H1 (cell line): ENCODE measurements around the gene WFDC5. TPM values are rescaled to one million over a fixed set of nuclear protein-coding genes. Genes with fewer than 3 reads are reported as not detected.

Source experiments
- CTCF ChIA-PET: fragments of 300-600 bp; sonication (Branson Sonifier 250); formaldehyde crosslinking; loops from one replicate; lab custom pipeline; 2021; ENCODE audit not compliant: partially characterized antibody; lab: Charles Lee
- POLR2A ChIA-PET: fragments of 300-600 bp; sonication (Branson Sonifier 250); formaldehyde crosslinking; loops from one replicate; lab custom pipeline; 2021; ENCODE audit warnings: inconsistent platforms; ENCODE audit not compliant: partially characterized antibody; lab: Charles Lee
- DNase-seq, 2 experiments: peaks; one replicate each; pipeline versions ENCODE4 v3.0.0 to v3.0.0-alpha.2; 2010 to 2022; ENCODE audit warnings: low spot score in 2 of 2, low read depth in 1 of 2, mixed read lengths in 1 of 2
- FAIRE-seq: peaks from 2 replicates; lab custom pipeline; 2011; peaks lifted over from hg19 to GRCh38; lab: Jason Lieb, UNC
- H2AFZ ChIP-seq: 2 replicates; pipeline ENCODE4 v1.8.1; 2012; ENCODE audit warnings: low read length, inconsistent platforms
- H2AK5ac ChIP-seq: 2 replicates; pipeline ENCODE4 v1.6.1; 2013; ENCODE audit warnings: low read depth, low read length
- H2BK120ac ChIP-seq: replicated peaks from 2 replicates; pipeline ENCODE3; 2013; ENCODE audit warnings: low read depth, low read length, inconsistent platforms
- H2BK12ac ChIP-seq: 2 replicates; pipeline ENCODE4 v1.6.1; 2013; ENCODE audit warnings: low read depth, low read length
- H2BK15ac ChIP-seq: 2 replicates; pipeline ENCODE4 v1.6.1; 2013; ENCODE audit warnings: low read length
- H2BK20ac ChIP-seq: 2 replicates; pipeline ENCODE4 v1.6.1; 2013; ENCODE audit warnings: low read length
- H2BK5ac ChIP-seq: 2 replicates; pipeline ENCODE4 v1.6.1; 2013; ENCODE audit warnings: low read depth, low read length
- H3K14ac ChIP-seq: 2 replicates; pipeline ENCODE4 v1.6.1; 2013; ENCODE audit warnings: inconsistent platforms; ENCODE audit not compliant: insufficient read length
- H3K18ac ChIP-seq: 2 replicates; pipeline ENCODE4 v1.6.1; 2013; ENCODE audit warnings: low read length; ENCODE audit errors: extremely low read depth
- H3K23ac ChIP-seq: 2 replicates; pipeline ENCODE4 v1.6.1; 2013; ENCODE audit warnings: inconsistent platforms; ENCODE audit not compliant: insufficient read length
- H3K23me2 ChIP-seq: 2 replicates; pipeline ENCODE4 v1.6.1; 2013; ENCODE audit warnings: low read depth, low read length
- H3K27ac ChIP-seq: 2 replicates; pipeline ENCODE4 v1.6.1; 2011; ENCODE audit warnings: low read depth, low read length, inconsistent platforms
- H3K27me3 ChIP-seq, 4 experiments: replicated peaks in 1 of 4; 1 replicate in 1 of 4; 2 replicates in 3 of 4; pipeline versions ENCODE4 v1.6.1 to v1.8.1; 2011 to 2013; ENCODE audit warnings: low read length in 3 of 4, mild to moderate bottlenecking in 3 of 4, inconsistent platforms in 2 of 4, mixed read lengths in 2 of 4, moderate library complexity in 1 of 4; ENCODE audit not compliant: control insufficient read depth in 3 of 4, insufficient read depth in 3 of 4; ENCODE audit errors: extremely low read depth in 1 of 4
- H3K36me3 ChIP-seq, 4 experiments: 2 replicates each; pipeline versions ENCODE4 v1.6.1 to v1.8.1; 2011 to 2013; ENCODE audit warnings: mild to moderate bottlenecking in 4 of 4, low read length in 3 of 4, moderate library complexity in 2 of 4, control low read depth in 1 of 4, inconsistent platforms in 1 of 4; ENCODE audit not compliant: insufficient read depth in 4 of 4, control insufficient read depth in 2 of 4
- H3K4ac ChIP-seq: replicated peaks from 2 replicates; pipeline ENCODE3; 2013; ENCODE audit warnings: low read length, low read depth, mixed read lengths, inconsistent platforms; ENCODE audit not compliant: insufficient read length
- H3K4me1 ChIP-seq, 4 experiments: replicated peaks in 1 of 4; 1 replicate in 1 of 4; 2 replicates in 3 of 4; pipeline versions ENCODE4 v1.6.1 to v1.8.1; 2011 to 2013; ENCODE audit warnings: low read length in 3 of 4, inconsistent platforms in 2 of 4, mixed read lengths in 1 of 4; ENCODE audit not compliant: insufficient read depth in 4 of 4, control insufficient read depth in 3 of 4
- H3K4me2 ChIP-seq, 2 experiments: 2 replicates each; pipeline versions ENCODE4 v1.6.1 to v1.8.1; 2011 to 2013; ENCODE audit warnings: low read depth in 2 of 2, low read length in 2 of 2, control low read depth in 1 of 2, inconsistent platforms in 1 of 2, mild to moderate bottlenecking in 1 of 2; ENCODE audit not compliant: insufficient read depth in 1 of 2
- H3K4me3 ChIP-seq, 4 experiments: fragments of 200-600, 300-600 bp in 1 of 4; sonication (generic), shearing (Covaris generic), sonication (Bioruptor Twin) in 1 of 4; 2 replicates each; pipeline versions ENCODE4 v1.5.1 to v1.8.1; 2011 to 2016; ENCODE audit warnings: low read length in 4 of 4, low read depth in 3 of 4, control low read depth in 2 of 4, inconsistent platforms in 2 of 4, mild to moderate bottlenecking in 2 of 4, mixed read lengths in 1 of 4, moderate library complexity in 1 of 4; ENCODE audit not compliant: insufficient read depth in 2 of 4; ENCODE audit errors: extremely low read depth in 1 of 4
- H3K56ac ChIP-seq: replicated peaks from 2 replicates; pipeline ENCODE3; 2013; ENCODE audit warnings: low read depth, mild to moderate bottlenecking, mixed read lengths, low read length, inconsistent platforms; ENCODE audit not compliant: insufficient read length
- H3K79me1 ChIP-seq: 2 replicates; pipeline ENCODE4 v1.6.1; 2013; ENCODE audit warnings: low read depth, low read length, control low read depth
- H3K79me2 ChIP-seq, 2 experiments: 2 replicates each; pipeline versions ENCODE4 v1.6.1 to v1.8.1; 2012 to 2013; ENCODE audit warnings: low read length in 2 of 2, mild to moderate bottlenecking in 2 of 2, inconsistent platforms in 1 of 2; ENCODE audit not compliant: insufficient read depth in 2 of 2, control insufficient read depth in 1 of 2
- H3K9ac ChIP-seq, 4 experiments: replicated peaks in 1 of 4; 1 replicate in 1 of 4; 2 replicates in 3 of 4; pipeline versions ENCODE4 v1.6.1 to v1.8.1; 2011 to 2013; ENCODE audit warnings: low read depth in 3 of 4, low read length in 3 of 4, control low read depth in 2 of 4, mild to moderate bottlenecking in 2 of 4, moderate library complexity in 2 of 4, inconsistent platforms in 1 of 4; ENCODE audit errors: extremely low read depth in 1 of 4
- H3K9me3 ChIP-seq, 2 experiments: 2 replicates each; pipeline versions ENCODE4 v1.6.1 to v1.8.1; 2012 to 2013; ENCODE audit warnings: mild to moderate bottlenecking in 2 of 2, moderate library complexity in 2 of 2, control low read depth in 1 of 2, inconsistent platforms in 1 of 2, low read depth in 1 of 2, low read length in 1 of 2, mixed read lengths in 1 of 2; ENCODE audit not compliant: insufficient read depth in 2 of 2
- H4K20me1 ChIP-seq, 2 experiments: replicated peaks in 1 of 2; 2 replicates each; pipeline versions ENCODE3 to v1.8.1; 2011 to 2013; ENCODE audit warnings: inconsistent platforms in 2 of 2, low read length in 2 of 2, mild to moderate bottlenecking in 1 of 2; ENCODE audit not compliant: insufficient read depth in 2 of 2, control insufficient read depth in 1 of 2
- H4K5ac ChIP-seq: 2 replicates; pipeline ENCODE4 v1.6.1; 2013; ENCODE audit warnings: low read length, low read depth, mixed read lengths, inconsistent platforms; ENCODE audit not compliant: insufficient read length
- H4K8ac ChIP-seq: 2 replicates; pipeline ENCODE4 v1.8.0; 2013; ENCODE audit warnings: mild to moderate bottlenecking, moderate library complexity, low read length, inconsistent platforms; ENCODE audit not compliant: insufficient read depth; ENCODE audit errors: extremely low read depth
- H4K91ac ChIP-seq: replicated peaks from 2 replicates; pipeline ENCODE3; 2013; ENCODE audit warnings: low read length, mixed read lengths, inconsistent platforms; ENCODE audit not compliant: insufficient read length
- BACH1 ChIP-seq: IDR thresholded peaks from 2 replicates; pipeline ENCODE4 v1.6.1; 2012; ENCODE audit warnings: low read length, improper control_type of control experiment
- WGBS, 2 experiments: shearing (Covaris generic) in 1 of 2; methylation state at CpG; one replicate each; pipeline versions ENCODE4 v1.1.6 to v1.1.7; 2013 to 2015; ENCODE audit warnings: low lambda C conversion rate in 2 of 2, mixed read lengths in 2 of 2, inconsistent platforms in 1 of 2, low coverage in 1 of 2, missing lambda C conversion rate in 1 of 2; ENCODE audit not compliant: insufficient replicate concordance in 2 of 2, insufficient coverage in 1 of 2, insufficient read length in 1 of 2; ENCODE audit errors: extremely low coverage in 1 of 2, missing lambda C conversion rate in 1 of 2; 5-methylcytosine and 5-hydroxymethylcytosine counted together
- polyA plus RNA-seq, 7 experiments: library from polyadenylated mRNA; depleted of rRNA in 3 of 7; stranded (reverse) in 5 of 7; unstranded in 2 of 7; fragments of >200 nt in 5 of 7; fragments of 200-250 nt in 2 of 7; gene quantifications; 1 replicate in 5 of 7; 2 replicates in 1 of 7; 4 replicates in 1 of 7; pipeline versions ENCODE4 v1.2.1 to v1.2.3, GENCODE V29; 2011 to 2013; ENCODE audit warnings: missing spikeins in 2 of 7, mixed read lengths in 2 of 7
- total RNA-seq: library from RNA; stranded (reverse); fragmentation: NEBNext Ultra II Directional; extraction: Animal tissue kit (Norgen Biotek cat#: 25700); gene quantifications from 2 replicates; pipeline ENCODE4 v1.2.1, GENCODE V29; 2021

The WFDC5 gene
- total and polyA plus RNA-seq, 2 of the 8 experiments (the other 6 are each of a cell fraction or from before 2014, with no cell fraction given) = not detected

DNA sequence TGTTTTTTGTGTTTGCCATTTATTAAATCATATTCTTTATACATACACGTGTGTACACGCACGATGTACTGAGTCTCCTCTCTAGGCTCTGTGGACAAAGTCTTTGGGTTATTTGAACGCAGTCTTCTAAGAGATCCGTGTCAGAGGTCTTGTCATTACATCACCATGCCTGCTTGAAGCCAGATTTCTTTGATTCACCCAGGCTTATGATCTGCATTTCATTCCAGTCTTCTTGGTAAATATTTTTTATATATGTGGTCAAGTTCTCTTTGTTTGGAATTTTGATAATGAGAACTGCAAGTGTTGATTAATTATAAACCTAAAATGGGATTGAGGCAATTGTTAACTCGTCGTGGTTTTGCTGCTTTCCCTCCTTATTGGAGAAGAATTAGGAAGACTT lies 48.6 kb downstream of the WFDC5 start:
- H3K4me2 ChIP-seq = no peak overlapping the region
- CTCF ChIA-PET = interaction anchor here (1.4 to 2.2 kb wide), 3 partner anchors 22 to 72 kb away, joined by 4 to 11 read pairs (median 5); no protein-coding TSS in a partner anchor
- TF ChIP-seq BACH1 = no peak

More for the DNA sequence above, 48.6 kb downstream of the WFDC5 start:
- no peak for FAIRE-seq
- Histone ChIP-seq H2AK5ac (no peak overlapping the region), H4K8ac (no peak overlapping the region), H3K23me2 (no peaks in the 10 kb centered on the region), H2BK12ac (no peak overlapping the region), H3K4me1 (peaks cover 0 to 2% (median 0%) of the 10 kb centered on the region in 4 experiments; a peak in 1 of 7 replicates), H3K18ac (no peak overlapping the region), H3K23ac (no peak overlapping the region), H2BK20ac (no peak overlapping the region), H3K27me3 (no peaks in the 10 kb centered on the region), H3K4ac (no peak overlapping the region), H3K56ac (no peak overlapping the region), H3K79me2 (peaks cover 0 to 3% of the 10 kb centered on the region in 2 experiments; a peak in 1 of 4 replicates), H3K9ac (no peak overlapping the region), H3K14ac (no peak overlapping the region), H3K9me3 (no peaks in the 10 kb centered on the region; a peak in 1 of 4 replicates), H4K20me1 (no peaks in the 10 kb centered on the region), H3K79me1 (no peaks in the 10 kb centered on the region), H3K27ac (no peak overlapping the region), H2BK120ac (no peak overlapping the region), H4K91ac (no peak overlapping the region), H2AFZ (no peak overlapping the region), H2BK15ac (no peak overlapping the region), H2BK5ac (no peak overlapping the region), H3K36me3 (no peaks in the 10 kb centered on the region), H4K5ac (no peak overlapping the region), H3K4me3 (no peak overlapping the region)
- no peak for DNase-seq
- POLR2A ChIA-PET = no interaction called here
- WGBS, 2 experiments = 94% methylated on average over 7 of the region's 7 CpGs; no CpG with 5 or more reads in 1 of the 2 experiments
